ENCODE measurements around the gene CPXM1.
"Not testable (repeated sequence)": the region's sequence is repeated elsewhere in the genome, so short reads cannot be mapped to it uniquely, and the experiment has no call there.

The CPXM1 gene

GRCh38 chr20:2799688-2800520, 523 bp downstream of the CPXM1 start:
- no peak for DNase-seq (ENCODE audit: low read depth, low spot score)

DNA sequence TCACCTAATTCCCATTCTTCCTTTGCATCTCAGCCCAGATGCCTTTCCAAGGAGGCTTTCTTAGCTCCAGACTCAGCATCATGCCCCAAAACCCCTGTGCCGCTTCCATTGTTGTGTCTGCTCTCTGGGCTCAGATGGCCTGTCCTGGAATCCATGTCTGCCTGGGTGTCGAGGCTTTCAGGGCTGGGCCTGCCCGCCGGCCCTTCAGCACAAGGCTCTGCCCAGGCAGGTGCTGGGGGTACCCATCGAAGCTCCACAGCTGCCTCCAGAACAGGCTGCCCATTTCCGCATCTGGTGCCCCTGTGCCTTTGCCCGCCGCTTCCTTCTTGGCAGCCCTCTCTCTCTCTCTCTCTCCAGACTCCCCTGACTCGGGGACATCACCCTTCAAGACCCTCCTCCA, 1.2 kb downstream of the CPXM1 start:
- DNase-seq (ENCODE audit: low read depth, low spot score): no peak

- no peak for DNase-seq (ENCODE audit: low read depth, low spot score)
These were observed 1.6 kb downstream of the CPXM1 start for GRCh38 chr20:2798814-2799213.

DNA sequence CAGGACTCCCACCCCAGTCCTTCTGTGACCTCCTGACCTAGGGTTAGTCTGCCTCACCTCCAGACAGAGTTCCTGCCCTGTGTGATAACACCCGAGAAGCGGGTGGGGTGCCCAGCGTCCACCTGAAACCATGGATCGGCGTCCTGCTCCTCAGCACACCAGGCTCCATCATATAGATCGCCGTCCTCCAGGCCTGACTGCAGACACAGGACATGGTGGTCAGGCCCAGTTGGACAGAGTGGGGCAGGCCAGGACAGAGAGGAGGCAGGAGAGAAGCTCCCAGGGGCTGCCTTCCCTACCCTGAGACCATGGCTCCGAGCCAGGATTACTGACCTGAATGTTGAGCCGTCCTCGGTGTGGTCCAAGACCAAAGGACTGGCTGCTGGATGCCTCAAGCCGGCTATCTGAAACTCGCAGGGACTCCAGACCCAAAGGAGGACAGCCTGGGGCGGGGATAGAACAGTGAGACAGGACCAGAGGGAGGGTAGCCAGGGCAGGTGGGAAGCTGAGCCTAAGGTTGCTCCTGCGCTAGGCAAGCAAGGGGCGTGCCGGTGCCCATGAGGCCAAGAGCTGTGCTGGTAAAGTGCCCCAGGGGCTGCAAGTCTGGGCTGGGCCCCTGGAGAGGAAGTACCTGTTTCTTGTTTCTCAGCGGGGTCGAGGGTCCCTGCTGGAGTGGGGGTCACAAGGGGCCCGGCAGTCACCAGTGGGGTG, 2.2 kb downstream of the CPXM1 start:
- no peak for DNase-seq (ENCODE audit: low read depth, low spot score)

- no peak for DNase-seq (ENCODE audit: low read depth, low spot score)
These were observed 3.1 kb downstream of the CPXM1 start for GRCh38 chr20:2797136-2797983.

DNA sequence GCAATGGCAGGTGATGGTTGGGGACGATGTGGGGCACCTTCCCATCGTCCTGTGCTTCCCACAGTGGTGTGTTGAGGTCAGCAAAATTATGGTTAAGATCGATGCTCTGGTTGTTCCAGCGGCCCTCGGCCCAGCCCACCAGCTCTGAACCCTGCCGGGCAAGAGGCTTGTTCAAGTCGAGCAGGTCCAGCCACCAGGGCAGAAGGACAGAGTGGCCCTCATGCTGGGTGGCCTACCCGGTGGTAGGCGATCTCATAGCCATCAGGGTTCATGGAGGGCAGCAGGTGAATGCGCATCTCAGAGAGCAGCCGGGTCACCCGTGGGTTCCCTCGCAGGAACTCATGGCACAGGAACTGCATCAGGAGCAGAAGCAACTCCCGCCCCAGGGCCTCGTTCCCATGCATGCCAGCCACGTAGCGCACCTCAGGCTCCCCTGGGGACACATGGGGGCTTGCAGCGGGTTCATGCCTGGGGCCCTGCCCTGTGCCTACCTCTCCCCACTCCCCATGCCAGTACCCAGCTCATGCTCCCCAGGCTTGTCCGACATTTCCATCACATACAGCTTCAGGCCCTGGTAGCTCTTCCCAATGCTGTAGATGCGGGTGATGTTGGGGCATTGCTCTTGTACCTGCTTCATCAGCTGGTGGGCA, 4.3 kb downstream of the CPXM1 start:
- no peak for DNase-seq (ENCODE audit: low read depth, low spot score)

GRCh38 chr20:2795451-2795850, 5.0 kb downstream of the CPXM1 start:
- no peak for DNase-seq (ENCODE audit: low read depth, low spot score)

- no peak for DNase-seq (ENCODE audit: low read depth, low spot score)
These were observed 5.5 kb downstream of the CPXM1 start for GRCh38 chr20:2794866-2795447.

GRCh38 chr20:2794202-2794748, 6.2 kb downstream of the CPXM1 start:
- DNase-seq (ENCODE audit: low read depth, low spot score): no peak

DNA sequence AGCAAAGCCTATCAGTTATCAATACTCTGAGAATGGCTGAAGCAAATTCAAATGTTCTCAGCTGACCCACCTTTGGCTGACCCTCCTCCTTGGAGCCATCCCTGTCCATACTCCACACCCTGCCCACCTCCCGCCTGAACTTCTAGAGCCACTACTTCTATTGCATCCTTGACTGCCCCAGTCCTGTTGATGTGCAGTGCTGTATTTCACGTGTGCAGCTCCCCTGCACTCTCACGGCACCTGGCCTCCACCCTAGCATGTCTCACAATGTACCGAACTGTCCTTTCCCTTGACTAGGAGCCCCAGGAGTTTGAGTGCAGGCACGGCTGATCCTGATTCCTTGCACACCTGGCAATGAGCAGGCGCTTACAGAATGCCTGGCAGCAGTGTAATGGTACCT, 7.0 kb downstream of the CPXM1 start:
- no peak for DNase-seq (ENCODE audit: low read depth, low spot score)

- no peak for DNase-seq (ENCODE audit: low read depth, low spot score)
These were observed 16.4 kb downstream of the CPXM1 start for GRCh38 chr20:2783908-2784566.

GRCh38 chr20:2780948-2781347, 19.5 kb downstream of the CPXM1 start:
- no peak for DNase-seq (ENCODE audit: low read depth, low spot score)

GRCh38 chr20:2778602-2779321, 21.7 kb downstream of the CPXM1 start:
- DNase-seq (ENCODE audit: low read depth, low spot score): no peak

DNA sequence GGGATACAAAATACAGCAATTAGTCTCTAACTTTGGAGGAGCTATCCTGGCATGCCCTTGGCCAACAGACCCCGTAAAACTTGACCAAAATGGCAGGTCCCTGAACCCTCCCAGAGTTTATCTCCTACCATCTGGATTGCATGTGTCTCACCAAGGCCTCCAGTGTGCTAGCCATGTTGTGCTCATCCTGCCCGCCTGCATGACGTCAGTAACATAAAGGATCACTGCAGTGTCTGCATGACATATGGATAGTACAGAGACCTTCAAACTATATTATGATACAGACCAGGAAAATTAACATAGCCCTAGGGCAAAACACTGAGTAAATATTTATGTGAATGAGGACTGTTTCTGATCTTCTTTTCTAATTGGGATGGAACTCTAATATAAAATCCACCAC, 25.3 kb downstream of the CPXM1 start:
- no peak for DNase-seq (ENCODE audit: low read depth, low spot score)

- DNase-seq (ENCODE audit: low read depth, low spot score): no peak
These were observed 26.6 kb downstream of the CPXM1 start for GRCh38 chr20:2773812-2774211.

GRCh38 chr20:2771631-2772080, 28.8 kb downstream of the CPXM1 start:
- no peak for DNase-seq (ENCODE audit: low read depth, low spot score)

- not testable (repeated sequence) for DNase-seq (ENCODE audit: low read depth, low spot score)
These were observed 30.3 kb downstream of the CPXM1 start for GRCh38 chr20:2770091-2770490.

DNA sequence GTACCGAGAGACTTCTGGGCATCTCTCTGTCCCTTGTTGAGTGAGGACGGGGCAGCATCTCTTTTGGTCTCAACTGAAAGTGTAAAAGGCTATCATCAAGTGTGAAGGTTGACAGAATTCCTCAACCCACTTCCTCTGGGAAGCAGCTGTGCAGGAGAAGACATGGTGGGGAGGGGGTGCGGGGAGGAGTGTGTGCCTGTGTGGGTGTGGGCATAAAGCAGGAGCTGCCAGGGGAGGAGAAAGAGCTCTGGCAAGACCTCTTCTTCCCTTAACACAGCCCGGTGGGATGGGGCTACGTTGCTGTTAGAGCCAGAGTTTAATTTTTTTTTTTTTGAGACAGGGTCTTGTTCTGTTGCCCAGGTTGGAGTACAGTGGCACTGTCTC, 31.8 kb downstream of the CPXM1 start:
- DNase-seq (ENCODE audit: low read depth, low spot score): no peak

- no peak for DNase-seq (ENCODE audit: low read depth, low spot score)
These were observed 32.4 kb downstream of the CPXM1 start for GRCh38 chr20:2767768-2768631.

Measured in activated CD4-positive, CD25-positive, alpha-beta regulatory T cell treated with anti-CD3 and anti-CD28 coated beads, Interleukin-2, amount 50 U/mL, for 16 hours (primary cell).